ENCODE data around the gene C2CD4D.

Gene C2CD4D

DNA sequence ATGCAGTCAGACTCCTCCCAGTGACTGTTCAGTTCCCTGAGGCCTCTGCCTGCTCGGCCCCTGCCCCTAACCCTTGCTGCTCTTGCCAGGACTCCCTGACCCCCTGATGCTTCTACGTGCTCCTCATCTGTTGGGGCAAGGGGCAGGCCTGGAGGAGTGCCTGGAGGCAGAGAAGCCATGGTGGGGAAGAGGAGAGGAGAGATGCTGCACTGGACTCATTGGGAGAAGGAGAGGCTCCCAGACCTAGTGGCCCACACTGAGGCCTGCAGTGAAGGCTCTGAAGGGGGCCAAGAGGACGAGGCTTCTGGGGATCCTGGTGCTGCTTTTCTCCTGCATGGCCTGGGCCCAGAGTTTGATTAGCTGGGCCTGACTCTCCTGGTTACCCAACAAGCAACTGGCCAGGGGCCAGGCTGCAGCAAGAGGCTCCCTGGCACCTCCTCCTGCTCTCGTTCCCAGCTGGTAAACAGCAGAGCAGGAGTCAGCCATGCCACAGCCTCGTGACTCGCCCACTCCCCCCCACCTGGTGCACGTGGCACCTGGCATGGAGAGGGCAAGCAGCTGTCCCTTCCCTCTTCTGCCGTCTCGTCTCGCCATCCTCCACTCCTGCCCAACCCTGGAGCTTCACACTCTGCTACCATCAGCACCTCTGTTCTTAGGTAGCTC, 7.2 kb downstream of the C2CD4D start:
- no peak for DNase-seq

GRCh38 chr1:151831605-151832004, 8.0 kb downstream of the C2CD4D start, which contains the start of gene RORC:
RORC (minus strand) TSS chr1:151831802; CDS start chr1:151831764, 38 bp downstream.
- no peak for DNase-seq

- DNase-seq = no peak
Measured at GRCh38 chr1:151831256-151831591, 8.4 kb downstream of the C2CD4D start.

DNA sequence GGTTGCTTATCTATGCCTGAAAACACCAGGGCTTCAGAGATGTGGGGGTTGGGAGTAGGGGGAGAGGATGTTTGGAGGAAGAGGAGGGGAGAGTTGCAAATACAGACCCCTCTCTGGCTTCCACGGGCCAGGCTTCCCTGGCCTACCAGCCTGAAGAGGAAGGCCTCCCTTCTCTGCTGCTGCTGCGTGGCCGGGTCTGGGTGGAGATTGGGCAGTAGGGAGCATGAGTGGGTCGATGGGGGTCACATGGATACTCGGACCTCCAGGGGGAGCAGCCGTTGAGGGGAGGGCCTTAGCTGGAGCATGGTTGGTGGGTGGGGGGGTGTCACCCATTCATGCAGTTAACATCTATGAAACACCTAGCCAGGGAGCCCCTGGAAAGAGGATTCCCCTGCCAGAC, 9.6 kb downstream of the C2CD4D start:
- DNase-seq = no peak

DNA sequence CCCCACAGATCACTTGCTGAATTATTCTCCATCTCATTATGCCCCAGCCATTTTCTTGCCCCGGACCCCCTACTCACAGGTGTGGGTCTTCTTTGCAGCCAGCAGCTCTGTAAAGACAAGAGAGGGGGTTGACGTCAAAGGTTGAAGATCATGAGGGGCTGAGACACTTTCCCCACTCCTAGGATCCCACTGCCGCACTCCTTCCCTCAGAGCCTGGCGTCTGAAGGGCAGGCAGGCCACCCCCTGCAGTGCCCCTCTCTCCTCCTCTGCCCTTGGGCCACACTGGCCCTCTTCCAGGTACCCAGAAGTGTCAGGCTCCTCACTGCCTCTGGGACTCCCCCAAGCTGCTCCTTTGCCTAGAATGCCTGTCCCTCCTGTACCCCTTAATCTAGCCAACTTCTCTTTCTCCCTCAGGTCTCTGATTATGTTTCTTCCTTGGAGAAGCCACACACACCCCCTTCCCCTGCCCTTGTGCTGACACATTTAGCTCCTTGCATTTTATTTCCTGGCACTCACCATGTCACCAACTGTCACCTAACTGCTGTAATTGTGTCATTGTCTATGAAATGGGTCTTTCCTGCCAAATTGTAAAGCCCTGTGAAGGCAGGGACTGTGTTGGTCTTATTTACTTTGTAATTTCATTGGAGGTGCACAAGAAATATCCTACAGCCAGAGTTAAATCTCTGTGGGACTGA, 10.1 kb downstream of the C2CD4D start:
- DNase-seq = peak; percentile 84

DNA sequence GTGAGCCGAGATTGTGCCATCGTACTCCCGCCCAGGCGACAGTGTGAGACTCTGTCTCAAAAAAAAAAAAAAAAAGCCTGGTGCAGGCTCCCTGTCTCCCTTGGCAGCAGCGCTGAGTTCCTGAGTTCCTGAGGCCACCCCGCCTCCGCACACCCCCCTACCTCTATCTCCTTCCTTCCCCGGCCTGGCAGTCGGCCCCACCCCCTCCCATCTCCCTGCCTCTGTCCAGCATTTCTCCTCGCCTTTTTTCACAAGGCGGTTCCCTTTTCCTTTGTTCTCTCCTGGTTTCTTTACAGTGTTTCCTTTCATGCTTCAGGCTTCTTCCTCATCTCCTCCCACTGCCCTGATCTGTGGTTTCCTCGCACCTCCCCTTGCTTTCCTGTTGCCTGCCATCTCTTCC, 10.7 kb downstream of the C2CD4D start:
- DNase-seq = peak; percentile 38

DNA sequence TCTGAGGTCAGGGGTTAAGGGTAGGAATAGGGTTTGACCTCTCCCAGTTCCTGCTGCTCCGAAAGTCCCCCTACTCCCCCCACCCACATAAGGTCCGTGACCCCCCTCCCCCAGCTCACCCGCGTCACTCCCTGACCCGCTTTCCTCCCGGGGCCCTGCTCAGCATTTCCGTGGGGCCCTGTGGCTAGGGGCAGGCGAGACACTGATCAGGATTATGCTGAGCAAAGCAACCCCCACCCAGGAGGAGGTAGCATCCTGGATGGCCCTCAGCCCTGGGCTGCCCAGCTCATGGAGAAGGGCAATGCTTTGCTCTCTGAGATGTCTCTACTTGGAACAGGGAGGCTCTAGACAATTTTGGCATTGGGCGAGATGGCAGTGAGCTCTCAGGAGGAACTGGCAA, 11.8 kb downstream of the C2CD4D start:
- DNase-seq = peak; percentile 45

GRCh38 chr1:151825751-151826660, 13.6 kb downstream of the C2CD4D start:
- peak; percentile 58 for DNase-seq

GRCh38 chr1:151825204-151825603, 14.4 kb downstream of the C2CD4D start:
- DNase-seq = no peak

GRCh38 chr1:151823175-151823574, 16.4 kb downstream of the C2CD4D start:
- DNase-seq = no peak

DNA sequence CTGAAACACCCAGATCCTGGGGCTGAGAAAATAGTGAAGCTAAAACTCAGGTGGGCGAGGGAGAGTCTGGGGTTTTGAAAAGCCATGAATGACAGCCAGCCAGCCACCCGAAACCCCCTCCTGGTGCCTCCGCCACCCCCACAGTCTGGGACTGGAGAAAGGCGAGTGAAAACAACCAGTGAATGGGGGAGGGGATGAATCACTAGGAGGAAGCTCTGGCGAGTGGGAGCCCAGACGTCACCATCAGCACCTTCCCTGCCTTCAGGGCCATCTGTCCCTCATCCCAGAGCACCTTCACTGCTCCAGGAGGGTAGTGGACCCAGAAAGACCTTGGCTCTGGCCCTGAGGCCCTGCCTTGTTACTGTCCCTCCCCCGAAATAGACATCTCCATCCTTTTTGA, 17.2 kb downstream of the C2CD4D start:
- DNase-seq = peak; percentile 60

- DNase-seq = peak; percentile 38
Measured at GRCh38 chr1:151820940-151821339, 18.7 kb downstream of the C2CD4D start.

- DNase-seq = peak; percentile 78
Measured at GRCh38 chr1:151819976-151820623, 19.5 kb downstream of the C2CD4D start.

DNA sequence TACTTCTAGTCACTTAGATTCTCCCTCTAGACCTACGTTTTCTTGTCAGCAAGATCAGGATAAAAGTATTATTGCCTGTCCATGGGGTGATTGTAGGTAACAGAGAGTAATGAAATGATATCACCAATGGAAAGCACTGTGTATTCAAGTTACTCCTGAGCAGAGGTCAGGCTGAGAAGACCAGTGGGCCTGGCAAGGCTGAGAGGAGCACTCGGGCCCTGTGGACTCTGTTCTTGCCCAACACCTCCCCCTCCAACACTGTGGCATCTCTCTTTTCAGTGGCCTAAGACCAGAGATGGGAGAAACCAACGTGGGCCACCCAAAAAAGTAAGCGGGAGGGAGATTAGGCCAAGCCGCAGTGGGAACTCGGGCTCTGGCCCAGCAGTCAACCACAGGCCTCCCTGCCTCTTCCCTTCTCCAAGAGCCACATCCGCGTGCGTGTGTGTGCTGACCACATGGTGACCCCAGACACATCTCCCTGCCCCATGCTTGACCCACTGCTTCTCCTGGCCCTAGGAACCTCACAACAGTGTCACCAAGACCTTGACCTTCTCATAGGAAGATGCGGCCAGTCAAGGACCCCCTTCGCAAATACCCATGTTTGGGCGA, 20.3 kb downstream of the C2CD4D start:
- DNase-seq = no peak

DNA sequence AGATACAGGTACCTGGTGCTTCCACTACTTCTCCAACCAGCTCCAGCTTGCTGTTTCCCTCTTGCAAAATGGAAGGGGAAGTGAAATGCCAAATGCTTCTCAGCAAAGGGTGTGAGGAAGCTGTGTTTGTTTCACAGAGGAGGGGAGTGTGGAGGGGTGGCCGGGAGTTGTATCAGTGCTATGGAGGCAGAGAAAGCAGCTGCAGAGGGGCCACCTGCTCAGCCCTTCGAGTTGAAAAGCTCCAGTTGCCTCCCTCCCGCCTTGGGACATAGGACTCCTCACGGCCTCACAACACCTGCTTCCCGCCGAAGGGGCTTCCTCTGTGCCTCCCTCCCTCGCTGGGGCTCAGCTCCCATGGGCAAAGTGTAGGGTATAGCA, 22.3 kb downstream of the C2CD4D start:
- DNase-seq = no peak

- no peak for DNase-seq
Measured at GRCh38 chr1:151816548-151817352, 22.9 kb downstream of the C2CD4D start.

GRCh38 chr1:151815716-151816327, 23.8 kb downstream of the C2CD4D start:
- DNase-seq = no peak

DNA sequence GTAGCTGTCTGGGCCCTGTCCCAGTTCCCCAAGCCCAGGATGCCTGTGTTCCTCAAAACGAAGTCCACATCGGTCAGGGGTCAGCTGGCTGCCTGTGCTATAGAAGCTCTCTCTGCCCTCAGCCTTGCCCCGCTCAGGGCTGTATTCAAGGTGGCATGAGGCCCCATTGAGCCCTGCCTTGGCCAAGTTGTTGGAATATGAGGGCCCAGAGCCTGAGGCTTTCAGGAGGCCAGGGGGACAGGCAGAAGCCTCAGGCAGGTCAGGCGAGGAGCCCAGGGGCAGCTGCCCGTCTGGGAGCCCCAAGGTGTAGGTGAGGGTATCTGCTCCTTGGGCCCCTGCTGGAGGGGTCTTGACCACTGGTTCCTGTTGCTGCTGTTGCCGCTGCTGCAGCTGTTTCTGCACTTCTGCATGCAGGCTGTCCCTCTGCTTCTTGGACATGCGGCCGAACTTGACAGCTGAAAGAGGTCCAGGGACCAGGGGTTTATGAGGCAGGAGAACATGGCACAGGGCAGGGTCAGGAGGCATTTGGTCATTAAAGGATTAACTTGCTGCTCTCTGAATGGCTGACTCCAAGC, 24.6 kb downstream of the C2CD4D start:
- no peak for DNase-seq

DNA sequence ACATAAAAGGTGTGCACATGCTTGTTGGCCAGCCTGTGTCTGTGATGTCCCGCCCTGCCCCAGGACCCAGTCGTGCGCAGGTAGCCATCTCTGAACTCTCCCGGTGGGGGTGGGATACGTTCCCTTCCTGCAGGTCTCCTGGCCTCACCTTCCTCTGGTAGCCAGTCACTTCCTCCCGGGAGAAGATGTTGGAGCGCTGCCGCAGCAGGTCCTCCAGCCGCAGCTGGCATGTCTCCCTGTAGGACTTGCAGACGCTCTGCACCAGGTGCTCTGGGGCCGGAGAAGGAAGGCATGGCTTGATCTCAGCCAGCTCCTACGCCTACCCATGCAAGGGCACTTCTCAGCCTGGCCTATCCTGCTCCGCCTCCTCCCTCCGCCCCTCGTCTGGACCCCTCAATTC, 25.2 kb downstream of the C2CD4D start:
- DNase-seq = no peak

DNA sequence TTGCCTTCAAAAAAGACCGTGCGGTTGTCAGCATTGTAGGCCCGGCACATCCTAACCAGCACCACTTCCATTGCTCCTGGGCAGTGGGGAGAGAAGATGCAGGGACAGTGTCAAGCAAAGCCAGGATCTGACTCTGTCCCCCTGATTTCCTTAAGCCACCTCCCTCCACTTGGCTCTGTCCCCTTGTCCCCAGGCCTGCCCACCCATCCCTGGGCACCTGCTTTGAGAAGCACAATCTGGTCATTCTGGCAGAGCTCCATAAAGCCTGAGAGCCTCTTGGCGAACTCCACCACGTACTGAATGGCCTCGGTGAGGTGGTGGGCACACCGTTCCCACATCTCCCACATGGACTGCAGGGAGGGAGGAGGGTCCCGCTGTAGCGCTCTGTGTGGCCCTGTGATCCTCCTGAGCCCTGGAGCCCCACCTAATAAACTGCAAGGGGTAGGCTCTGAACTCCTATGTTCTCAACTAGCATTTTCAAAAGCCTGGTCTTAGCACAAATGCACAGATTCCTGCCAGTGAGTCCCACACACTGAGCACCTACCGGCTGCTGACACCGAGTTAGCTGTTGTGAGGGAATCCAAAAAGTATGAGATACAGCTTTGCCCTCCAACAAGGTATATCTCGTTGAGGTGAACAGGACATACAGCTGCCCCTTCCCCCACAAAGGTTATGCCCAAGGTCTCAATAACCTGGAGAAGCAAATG, 26.2 kb downstream of the C2CD4D start:
- DNase-seq = no peak
